HG02840 (cell line): ENCODE measurements around the gene IL2RA.
"Not testable (repeated sequence)": the region's sequence is repeated elsewhere in the genome, so short reads cannot be mapped to it uniquely, and the experiment has no call there.

Experiments
- ATAC-seq: cut with Tn5 transposase; IDR thresholded peaks from one replicate; pipeline ENCODE4 v1.9.1; 2021; ENCODE audit warnings: mild to moderate bottlenecking, moderate library complexity, moderate number of reproducible peaks; ENCODE audit not compliant: unreplicated experiment, low FRiP score

The IL2RA gene

GRCh38 chr10:6062101-6062771, at the start of gene IL2RA:
TSS of gene IL2RA (minus strand) at chr10:6062367. CDS start at chr10:6062151, 216 bp downstream.
- no peak for ATAC-seq

- no peak for ATAC-seq
Measured at GRCh38 chr10:6110136-6110535, 48.0 kb upstream of the IL2RA start.

GRCh38 chr10:6109444-6109775, 47.2 kb upstream of the IL2RA start:
- ATAC-seq, result no peak

- ATAC-seq, result no peak
Measured at GRCh38 chr10:6108631-6109443, 46.7 kb upstream of the IL2RA start.

- no peak for ATAC-seq
Measured at GRCh38 chr10:6108072-6108471, 45.9 kb upstream of the IL2RA start.

GRCh38 chr10:6107616-6108015, 45.4 kb upstream of the IL2RA start:
- ATAC-seq, result not testable (repeated sequence)

- ATAC-seq, result no peak
Measured at GRCh38 chr10:6103591-6103990, 41.4 kb upstream of the IL2RA start.

- ATAC-seq, result no peak
Measured at GRCh38 chr10:6102128-6102527, 40.0 kb upstream of the IL2RA start.

- peak; percentile 87 for ATAC-seq
Measured at GRCh38 chr10:6101181-6101580, 39.0 kb upstream of the IL2RA start.

GRCh38 chr10:6100370-6100769, 38.2 kb upstream of the IL2RA start:
- ATAC-seq, result no peak

- ATAC-seq, result no peak
Measured at GRCh38 chr10:6098156-6098555, 36.0 kb upstream of the IL2RA start.

GRCh38 chr10:6097063-6097462, 34.9 kb upstream of the IL2RA start:
- no peak for ATAC-seq

- no peak for ATAC-seq
Measured at GRCh38 chr10:6095810-6096570, 33.8 kb upstream of the IL2RA start.

GRCh38 chr10:6092731-6093130, 30.6 kb upstream of the IL2RA start:
- ATAC-seq, result no peak

- no peak for ATAC-seq
Measured at GRCh38 chr10:6091630-6092029, 29.5 kb upstream of the IL2RA start.

GRCh38 chr10:6089334-6090219, 27.4 kb upstream of the IL2RA start:
- peak; percentile 5 for ATAC-seq

- ATAC-seq, result peak; percentile 86
Measured at GRCh38 chr10:6088721-6089333, 26.7 kb upstream of the IL2RA start, which contains the start of gene RBM17. TSS of gene RBM17 (plus strand) at chr10:6089034. CDS start at chr10:6097066, 8,032 bp downstream.

GRCh38 chr10:6086375-6087233, 24.4 kb upstream of the IL2RA start:
- ATAC-seq, result peak; percentile 40
